Measurements from ENCODE around the gene ARHGAP40.

The ARHGAP40 gene

GRCh38 chr20:38674092-38674764, 72.6 kb downstream of the ARHGAP40 start (continued):
- TF ChIP-seq ZBTB10 (tag by site-specific recombination; IDR thresholded peaks at IDR 0.05) (no peak), ZNF654 (tag by site-specific recombination; IDR thresholded peaks at IDR 0.05; ENCODE audit: low read depth) (no peak), ZNF600 (tag by site-specific recombination; IDR thresholded peaks at IDR 0.05) (peak; percentile 95), ZNF350 (tag by site-specific recombination; IDR thresholded peaks at IDR 0.05) (no peak), ELK4 (IDR thresholded peaks at IDR 0.05; ENCODE audit: borderline replicate concordance, low read depth, low read length) (no peak), ZEB2 (tag by site-specific recombination; IDR thresholded peaks at IDR 0.05) (0 out of 2 replicates have a peak, but pooled peaks have one; percentile 39), TCF7L2 (IDR thresholded peaks at IDR 0.05; ENCODE audit: borderline replicate concordance, low read depth, low read length) (no peak), ZNF791 (tag by site-specific recombination; IDR thresholded peaks at IDR 0.05) (no peak), ZNF239 (tag by site-specific recombination; IDR thresholded peaks at IDR 0.05) (no peak), ZNF530 (tag by site-specific recombination; IDR thresholded peaks at IDR 0.05; ENCODE audit: low read depth) (no peak), KLF8 (tag by site-specific recombination; IDR thresholded peaks at IDR 0.05) (peak; percentile 28; the same call in 1 of the 2 replicates), AEBP2 (tag by site-specific recombination; IDR thresholded peaks at IDR 0.05; ENCODE audit: borderline replicate concordance) (no peak), ZNF501 (tag by site-specific recombination; IDR thresholded peaks at IDR 0.05) (no peak), ZNF776 (tag by site-specific recombination; IDR thresholded peaks at IDR 0.05; ENCODE audit: borderline replicate concordance) (no peak), GLIS1 (tag by site-specific recombination; IDR thresholded peaks at IDR 0.05) (no peak), ZNF837 (tag by site-specific recombination; IDR thresholded peaks at IDR 0.05) (no peak), ZBTB8A (tag by site-specific recombination; IDR thresholded peaks at IDR 0.05) (0 out of 2 replicates have a peak, but pooled peaks have one; percentile 60), ZBTB17 (tag by site-specific recombination; IDR thresholded peaks at IDR 0.05) (peak; percentile 63), SP7 (tag by site-specific recombination; IDR thresholded peaks at IDR 0.05) (peak; percentile 37; the same call in 1 of the 2 replicates), ZXDB (tag by site-specific recombination; IDR thresholded peaks at IDR 0.05) (peak; percentile 45; the same call in 1 of the 2 replicates), KLF16 (tag by site-specific recombination; IDR thresholded peaks at IDR 0.05) (peak; percentile 60), SP2 (tag by site-specific recombination; IDR thresholded peaks at IDR 0.05) (peak; percentile 73), INSM2 (tag by site-specific recombination; IDR thresholded peaks at IDR 0.05) (no peak), ZNF785 (tag by site-specific recombination; IDR thresholded peaks at IDR 0.05) (no peak), ZBTB44 (tag by site-specific recombination; IDR thresholded peaks at IDR 0.05) (no peak), ZNF404 (tag by site-specific recombination; IDR thresholded peaks at IDR 0.05) (no peak), SCRT2 (tag by site-specific recombination; IDR thresholded peaks at IDR 0.05) (no peak), ZBTB20 (tag by site-specific recombination; IDR thresholded peaks at IDR 0.05) (peak; percentile 14; the same call in 1 of the 2 replicates)
